ENCODE measurements around the gene TENT4B. TPM values are rescaled to one million over a fixed set of nuclear protein-coding genes. Genes with fewer than 3 reads are reported as not detected.

Gene TENT4B
- total RNA-seq, 1 experiment from 2014 or later = 6.1 TPM

DNA sequence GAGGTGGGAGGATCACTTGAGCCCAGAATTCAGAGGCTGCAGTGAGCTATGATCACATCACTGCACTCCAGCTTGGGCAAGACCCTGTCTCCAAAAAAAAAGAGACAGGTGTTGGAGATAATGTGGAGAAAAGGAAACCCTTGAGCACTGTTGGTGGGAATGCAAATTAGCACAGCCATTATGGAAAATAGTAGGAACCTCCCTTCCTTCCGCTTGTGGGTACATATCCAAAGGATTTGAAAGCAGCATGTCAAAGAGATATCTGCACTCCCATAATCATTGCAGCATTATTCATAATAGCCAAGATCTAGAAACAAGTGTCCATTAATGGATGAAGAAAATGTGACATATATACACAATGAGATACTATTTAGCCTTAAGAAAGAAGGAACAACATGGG, 103.5 kb downstream of the TENT4B start:
- DNase-seq (ENCODE audit: low spot score) = no peak

DNA sequence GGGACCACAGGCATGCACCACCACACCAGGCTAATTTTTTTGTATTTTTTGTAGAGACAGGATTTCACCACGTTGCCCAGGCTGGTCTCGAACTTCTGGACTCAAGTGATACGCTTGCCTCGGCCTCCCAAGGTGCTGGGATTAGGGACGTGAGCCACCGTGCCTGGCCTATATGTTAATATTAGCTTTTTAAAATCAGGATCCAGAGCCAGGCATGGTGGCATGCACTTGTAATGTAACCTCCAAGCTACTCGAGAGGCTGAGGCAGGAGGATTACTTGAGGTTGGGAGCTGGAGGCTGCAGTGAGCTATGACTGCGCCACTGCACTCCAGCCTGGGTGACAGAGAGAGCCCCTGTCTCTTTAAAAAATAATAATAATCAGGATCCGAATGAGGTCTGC, 104.8 kb downstream of the TENT4B start:
- no peak for DNase-seq (ENCODE audit: low spot score)

DNA sequence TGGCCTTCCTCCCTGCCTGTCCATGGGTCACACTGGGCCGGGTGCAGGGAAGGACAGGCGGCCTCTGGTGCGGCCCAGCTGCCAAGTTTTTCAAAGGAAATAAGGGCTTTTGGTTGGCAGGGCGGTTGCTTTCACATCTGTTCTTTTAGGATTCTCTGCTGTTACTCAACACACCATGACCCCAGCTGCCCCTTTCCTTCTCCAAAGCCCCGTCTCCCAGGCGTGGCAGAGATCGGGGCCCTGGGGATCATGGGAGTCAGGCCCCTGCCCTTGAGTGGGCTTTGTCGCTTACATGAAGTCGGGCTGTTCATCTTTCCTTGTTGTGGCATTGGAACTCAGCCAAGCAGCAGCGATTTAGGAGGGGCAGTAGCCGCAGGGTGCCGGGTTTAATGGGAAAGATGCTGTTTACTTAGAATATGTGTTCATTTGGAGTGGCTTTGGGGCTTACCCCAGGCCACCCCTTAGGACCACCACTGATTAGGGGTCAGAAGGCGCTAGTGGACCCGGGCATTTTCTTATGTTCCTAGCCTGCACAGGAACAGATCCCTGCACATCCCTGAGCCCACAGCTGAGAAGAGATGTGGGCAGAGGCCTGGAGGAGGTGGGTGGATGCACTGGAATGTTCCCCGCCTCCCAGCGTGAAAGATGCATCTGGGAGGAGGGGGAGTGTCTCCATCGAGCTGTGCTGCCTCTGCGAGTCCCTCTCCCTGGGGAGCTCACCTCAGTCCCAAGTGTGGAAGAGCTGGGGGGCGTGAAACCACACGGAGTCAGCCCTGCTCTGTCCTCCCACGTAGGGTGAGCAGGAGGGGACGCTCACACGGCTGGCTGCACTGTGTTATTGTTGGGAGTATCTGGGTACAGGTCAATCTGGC, 106.5 kb downstream of the TENT4B start:
- DNase-seq (ENCODE audit: low spot score) = peak; percentile 48

DNA sequence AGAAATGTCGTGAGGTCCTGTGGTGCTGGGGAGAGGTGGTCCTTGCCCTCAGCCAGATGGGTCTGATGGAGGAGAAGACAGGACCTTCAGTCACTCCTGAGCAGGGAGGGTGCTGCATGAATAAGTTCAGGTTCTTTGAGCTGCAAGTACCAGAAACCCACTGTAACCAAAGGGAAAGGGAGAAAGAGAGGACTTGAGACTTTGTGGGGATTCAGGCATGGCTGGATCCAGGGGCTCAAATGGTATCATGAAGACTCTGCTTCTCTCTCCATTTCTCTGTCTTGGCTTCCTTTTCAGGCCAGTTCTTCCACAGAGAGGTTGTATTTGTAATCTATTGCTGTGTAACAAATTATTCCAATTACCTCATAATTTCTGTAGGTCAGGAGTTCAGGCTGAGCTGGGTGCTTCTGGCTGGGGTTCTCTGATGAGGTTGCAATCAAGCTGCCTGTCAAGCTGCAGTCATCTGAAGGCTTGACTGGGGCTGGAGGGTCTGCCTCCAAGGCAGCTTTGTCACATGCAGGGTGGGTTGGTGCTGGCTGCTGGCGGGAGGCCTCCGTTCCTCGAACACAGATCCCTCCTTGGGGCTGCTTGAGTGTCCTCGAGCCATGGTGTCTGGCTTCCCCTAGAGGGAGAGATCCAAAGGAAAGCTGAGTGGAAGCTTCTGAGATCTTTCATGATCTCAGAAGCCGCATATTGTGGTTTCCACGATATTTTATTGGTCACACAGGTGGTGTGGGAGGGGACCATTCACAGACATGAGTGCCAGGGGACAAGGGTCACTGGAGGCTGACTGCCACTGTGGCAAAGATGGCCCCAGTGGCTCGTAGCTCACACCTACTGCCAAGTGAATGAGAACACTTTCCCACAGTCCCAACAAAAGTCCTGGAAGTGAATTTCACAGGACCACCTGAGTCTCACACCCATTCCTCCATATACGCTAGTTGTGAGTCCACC, 107.4 kb downstream of the TENT4B start:
- DNase-seq (ENCODE audit: low spot score) = no peak

DNA sequence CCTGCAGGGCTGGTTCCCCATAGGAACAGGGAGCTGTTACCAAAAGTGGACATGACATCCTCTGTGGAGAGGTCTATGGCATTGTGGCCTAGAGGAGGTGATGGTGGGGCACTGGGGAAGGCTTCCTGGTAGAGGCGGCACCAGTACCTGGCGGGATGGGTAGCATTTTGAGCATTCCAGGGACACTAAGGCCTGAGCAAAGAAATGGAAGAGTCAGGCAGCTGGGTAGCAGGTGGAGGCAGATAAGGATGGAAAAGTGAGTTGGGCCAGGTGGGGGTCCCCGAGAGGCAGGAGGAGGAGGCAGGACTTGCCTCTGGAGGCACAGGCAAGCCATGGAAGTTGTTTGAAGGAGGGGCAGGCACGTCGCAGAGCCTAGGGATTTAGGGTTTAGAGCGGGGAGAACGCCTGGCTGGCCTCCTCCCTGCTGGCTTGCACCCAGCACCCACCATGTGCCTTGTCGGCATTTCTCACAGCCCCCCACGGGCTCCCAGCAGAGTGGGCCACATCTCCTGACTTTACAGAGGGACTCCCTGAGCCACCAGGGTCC, 108.1 kb downstream of the TENT4B start:
- DNase-seq (ENCODE audit: low spot score) = no peak

DNA sequence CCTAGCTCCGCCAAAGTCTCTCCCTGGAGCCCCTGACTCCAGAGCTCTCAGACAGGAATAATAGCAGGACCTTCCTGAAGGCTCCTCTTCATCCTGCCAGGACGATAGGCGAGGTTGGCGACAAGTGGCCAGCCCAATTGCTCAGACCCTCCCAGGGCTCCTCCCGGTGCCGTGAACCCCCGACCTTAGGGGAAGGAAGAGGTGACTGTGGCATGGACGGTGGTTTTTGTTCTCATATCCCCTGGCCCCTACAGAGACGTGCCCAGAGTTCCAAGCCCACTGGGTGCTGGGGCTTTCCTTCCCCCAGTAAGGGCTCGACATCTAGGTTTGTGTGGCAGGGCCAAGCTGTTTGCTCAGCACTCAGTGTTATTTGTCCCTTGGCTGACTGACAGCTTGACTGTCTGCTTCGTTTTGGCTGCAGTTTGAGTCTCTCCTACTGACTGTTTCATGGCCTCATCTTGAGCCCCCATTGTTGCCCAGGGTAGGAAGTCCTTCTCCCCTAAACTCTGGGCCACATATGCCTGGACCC, 108.7 kb downstream of the TENT4B start:
- no peak for DNase-seq (ENCODE audit: low spot score)

DNA sequence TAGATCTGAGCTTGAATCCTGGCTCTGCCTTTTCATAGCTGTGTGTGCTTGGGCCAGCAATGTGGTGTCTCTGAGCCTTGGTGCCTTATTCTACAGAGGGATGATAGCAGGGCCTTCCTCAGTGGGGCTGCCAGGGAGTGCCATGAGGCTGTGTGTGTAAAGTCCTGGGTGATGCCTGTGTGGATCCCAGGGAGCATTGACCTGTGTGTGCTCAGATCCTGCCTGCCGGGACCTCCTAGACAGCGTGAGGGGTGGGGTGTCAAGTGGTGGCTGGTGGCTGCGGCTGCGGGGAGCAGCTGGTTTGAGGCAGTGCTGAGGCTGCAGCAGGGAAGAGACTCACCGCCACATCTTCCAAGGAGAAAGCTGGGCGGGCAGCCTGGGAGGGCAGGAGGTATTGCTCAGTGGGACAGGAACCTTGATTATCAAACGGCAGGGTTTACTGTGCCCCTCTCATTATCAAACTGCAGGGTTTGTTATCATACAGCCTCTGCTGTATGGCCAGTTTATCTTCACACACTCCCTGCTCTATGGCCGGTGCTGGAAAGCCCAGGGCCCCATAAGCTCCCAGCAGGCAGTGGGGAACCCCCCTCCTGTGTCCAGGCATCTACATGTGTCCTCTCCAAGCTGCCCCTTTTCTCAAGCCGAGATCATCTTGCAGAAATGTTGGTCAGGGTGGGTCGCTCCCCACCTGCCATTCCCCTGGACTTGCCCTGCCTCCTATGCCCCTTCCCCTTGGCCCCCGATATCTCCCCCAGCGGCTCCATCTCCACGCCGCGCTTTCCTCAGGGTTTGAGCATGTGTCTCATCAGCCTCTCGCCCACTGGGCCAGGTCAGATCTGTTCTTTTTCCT, 110.2 kb downstream of the TENT4B start:
- no peak for DNase-seq (ENCODE audit: low spot score)

DNA sequence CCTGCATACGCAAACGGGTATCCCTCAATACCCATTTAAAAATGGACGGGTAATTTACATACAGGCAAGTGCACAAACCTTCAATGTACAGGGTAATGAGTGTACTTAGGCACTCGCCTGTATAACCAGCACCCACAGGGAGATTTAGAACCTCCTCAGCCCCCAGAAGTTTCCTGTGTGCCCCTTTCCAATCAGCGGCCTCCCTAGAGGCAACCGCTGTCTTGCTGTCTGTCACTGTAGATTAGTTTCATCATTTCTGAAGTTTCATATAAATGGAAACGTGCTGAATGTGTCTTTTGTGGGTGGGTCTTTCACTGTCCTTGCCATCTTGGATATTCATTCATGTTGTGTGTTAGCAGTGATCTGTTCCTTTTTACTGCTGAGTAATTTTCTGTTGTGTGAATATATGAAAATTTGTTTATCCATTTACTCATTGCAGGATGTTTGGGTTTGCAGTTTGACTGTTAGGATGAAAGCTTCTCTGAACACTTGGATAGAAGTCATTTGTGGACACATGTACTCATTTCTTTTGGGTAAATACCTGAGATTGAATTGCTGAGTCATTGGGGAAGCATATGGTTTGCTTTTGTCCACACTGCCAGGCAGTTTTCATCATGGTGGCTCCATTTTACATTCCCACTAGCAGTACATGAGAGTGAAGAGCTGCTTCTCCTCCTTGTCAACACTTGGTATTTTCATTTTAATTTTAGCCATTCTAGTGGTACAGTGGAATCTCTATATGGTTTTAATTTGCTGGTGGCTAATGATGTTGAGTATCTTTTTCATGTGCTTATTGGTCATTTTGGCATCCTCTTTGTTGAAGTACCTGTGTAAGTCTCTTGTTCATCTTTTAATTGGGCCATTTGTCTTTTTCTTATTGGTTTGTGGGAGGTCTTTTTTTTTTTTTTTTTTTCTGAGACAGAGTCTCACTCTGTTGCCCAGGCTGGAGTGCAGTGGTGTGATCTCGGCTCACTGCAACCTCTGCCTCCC, 111.1 kb downstream of the TENT4B start:
- DNase-seq (ENCODE audit: low spot score) = peak; percentile 43

DNA sequence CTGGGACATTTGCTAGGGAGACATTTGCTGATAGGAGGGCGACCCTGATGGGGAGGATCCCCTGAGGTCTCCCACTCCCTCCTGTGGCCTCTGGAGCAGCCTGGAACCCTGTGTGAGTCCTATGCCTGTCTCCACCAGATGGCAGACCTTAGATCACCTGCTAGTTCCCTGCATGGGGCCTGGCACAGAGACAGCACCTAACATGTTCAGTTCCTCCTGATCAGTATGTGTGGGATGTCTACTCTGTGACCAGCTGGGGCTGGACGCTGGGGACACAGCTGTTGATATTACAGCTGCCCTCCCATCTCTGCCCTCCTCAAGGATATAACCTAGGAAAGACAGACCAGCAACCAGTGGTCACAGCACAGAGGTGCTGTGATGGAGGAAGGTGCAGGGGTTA, 112.2 kb downstream of the TENT4B start:
- DNase-seq (ENCODE audit: low spot score) = peak; percentile 59

DNA sequence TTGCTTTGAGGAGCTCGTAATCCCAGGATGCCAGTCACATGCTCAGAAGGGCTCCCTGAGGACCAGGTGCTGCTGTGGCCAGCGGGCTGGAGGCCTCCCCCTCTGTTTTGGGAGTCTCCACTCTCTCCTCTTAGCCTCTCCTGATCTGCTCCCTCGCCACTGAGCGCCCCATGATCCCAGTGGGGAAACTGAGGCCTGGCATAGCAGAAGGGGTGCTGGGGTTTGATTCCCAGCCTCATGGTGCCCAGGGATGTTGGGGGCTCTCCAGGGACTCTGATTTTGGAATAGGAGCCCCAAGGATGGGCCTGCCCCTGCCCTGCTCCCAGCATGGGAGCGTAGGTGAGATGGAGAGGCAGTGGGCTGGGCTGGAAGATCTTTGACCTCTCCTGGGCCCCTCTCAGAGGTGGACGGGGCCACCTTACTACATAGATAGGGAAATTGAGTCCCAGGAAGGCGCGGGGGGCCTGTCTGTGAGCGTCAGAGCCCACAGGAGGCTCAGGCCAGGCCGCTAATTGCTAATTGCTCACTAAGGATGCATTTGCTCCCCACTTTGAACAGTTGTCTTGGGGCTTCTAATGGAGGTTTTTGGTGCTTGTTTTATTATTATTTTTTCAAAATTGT, 112.7 kb downstream of the TENT4B start:
- no peak for DNase-seq (ENCODE audit: low spot score)

DNA sequence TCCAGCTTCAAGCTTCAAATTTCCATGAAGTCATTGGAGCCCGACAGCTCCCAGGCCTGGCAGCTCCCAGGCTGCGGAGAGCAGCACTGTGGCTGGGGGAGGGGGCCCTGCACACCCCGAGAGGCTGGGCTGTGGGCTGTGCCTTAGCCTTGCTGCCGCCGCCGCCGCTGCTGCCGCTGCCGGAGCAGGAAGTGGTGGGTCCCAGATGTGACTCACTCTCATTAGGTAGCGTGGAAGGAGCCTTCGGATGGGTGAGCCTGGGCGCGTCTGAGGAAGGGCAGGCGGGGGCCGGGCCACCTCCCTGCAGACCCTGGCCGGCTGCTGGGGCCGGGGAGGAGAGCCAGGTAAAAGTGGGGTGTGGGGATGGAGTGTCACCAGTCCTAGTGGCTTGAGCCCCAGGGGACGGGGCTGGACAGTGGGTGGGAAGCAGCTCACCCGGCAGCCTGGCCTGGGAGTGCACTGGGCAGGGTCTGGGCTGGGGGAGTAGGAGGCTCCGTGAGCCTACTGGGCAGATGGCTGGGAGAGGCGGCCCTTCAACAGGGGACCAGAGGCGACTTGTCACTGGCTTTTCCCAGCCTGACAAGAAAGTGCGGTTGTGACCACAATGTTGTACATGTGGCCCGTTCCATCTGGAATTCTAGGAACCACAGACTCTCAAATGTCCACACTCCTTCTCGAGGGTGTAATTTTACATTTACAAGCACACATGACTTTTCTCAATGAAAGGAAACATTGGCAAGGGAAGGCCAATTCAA, 113.4 kb downstream of the TENT4B start, which contains the start of gene ADCY7:
ADCY7 (plus strand) TSS at position 215 of the 755 bp plus-strand sequence. CDS start 21,629 bp downstream, outside the sequence.
- DNase-seq (ENCODE audit: low spot score) = peak; percentile 93

DNA sequence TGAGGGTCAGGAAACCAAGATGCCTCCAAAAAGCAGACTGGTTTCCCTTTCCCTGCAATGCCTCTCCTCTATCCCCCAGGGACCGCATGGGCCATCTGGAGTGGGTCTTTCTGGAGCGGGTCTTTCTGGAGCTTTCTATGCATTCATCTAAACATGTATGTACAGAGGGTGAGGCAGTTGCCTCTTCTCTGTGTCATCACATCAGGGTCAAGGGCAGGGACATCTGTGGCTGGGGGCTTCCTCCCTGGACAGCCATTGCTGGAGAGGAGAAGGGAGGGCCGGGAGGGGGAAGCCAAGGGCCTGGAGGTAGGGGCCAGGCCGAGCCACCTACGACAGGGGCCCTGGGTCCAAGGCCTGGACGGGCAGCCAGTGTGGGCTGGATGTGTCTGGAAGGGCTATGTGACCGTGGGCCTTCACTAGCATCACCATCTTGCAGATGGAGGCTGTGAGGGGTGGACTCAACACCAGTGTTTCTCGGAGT, 114.1 kb downstream of the TENT4B start:
- DNase-seq (ENCODE audit: low spot score) = no peak

DNA sequence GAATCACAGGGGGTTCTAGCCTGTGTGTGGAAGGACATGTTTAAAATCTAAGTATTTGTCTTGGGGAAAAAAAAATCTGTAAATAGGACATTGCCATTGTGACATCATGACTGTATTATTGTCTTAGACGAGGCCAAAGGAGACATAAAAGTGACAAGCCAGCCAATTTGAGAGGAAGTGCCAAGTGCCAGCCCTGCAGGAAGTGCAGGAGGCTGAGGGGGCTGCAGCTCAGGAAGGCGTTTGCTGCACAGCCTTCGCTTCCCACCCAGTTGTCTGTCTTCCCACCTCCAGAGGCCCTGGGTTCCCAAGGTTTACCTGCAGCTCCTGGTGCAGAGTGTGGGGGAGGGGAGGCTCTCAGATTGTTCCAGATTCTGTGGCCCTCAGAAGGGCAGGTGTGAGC, 114.5 kb downstream of the TENT4B start:
- no peak for DNase-seq (ENCODE audit: low spot score)

DNA sequence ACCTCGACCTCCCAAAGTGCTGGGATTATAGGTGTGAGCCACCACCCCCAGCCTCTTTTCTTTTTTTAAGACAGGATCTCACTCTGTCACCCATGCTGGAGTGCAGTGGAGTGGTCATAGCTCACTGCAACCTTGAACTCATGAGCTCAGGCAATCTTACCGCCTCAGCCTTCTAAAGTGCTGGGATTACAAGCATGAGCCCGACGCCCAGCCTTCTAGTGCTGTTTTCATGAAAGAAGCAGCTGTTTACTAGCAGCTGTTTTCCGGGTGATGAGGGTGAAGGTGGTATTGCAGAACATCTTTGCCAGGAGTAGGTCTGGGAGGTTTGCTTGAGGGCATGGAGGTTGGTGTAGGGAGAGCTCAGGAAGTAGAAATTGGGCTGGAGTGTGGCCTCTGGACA, 115.2 kb downstream of the TENT4B start:
- no peak for DNase-seq (ENCODE audit: low spot score)

DNA sequence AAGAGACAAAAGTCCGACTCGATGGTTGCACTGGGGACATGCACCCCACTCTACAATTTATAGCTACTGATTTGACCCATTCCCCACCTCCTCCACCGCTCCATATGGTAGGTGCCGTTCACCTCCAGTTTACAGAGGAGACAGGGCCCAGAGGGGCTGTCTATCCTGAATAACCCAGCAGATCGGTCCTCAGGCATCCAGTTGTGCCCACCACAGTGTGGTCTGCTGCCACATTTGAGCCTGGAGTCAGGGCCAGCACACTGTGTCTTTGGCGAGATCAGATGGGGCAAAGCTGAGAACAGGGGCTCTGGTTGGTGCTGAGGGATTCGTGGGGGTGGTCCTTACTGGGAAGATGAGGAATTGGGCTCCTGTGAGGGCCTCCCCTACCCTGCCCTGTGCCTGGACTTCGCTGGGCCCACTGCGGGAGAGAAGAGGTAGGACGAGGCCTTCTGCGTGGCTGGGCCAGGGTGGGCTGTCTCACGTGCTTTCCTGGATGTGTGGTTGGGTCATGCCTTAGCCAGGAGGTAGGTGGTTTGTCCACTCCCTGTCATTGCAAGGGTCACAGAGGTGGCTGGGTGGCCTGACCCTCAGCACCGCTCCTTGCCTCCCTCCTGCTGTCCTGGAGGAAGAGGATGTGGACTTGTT, 116.1 kb downstream of the TENT4B start:
- no peak for DNase-seq (ENCODE audit: low spot score)

DNA sequence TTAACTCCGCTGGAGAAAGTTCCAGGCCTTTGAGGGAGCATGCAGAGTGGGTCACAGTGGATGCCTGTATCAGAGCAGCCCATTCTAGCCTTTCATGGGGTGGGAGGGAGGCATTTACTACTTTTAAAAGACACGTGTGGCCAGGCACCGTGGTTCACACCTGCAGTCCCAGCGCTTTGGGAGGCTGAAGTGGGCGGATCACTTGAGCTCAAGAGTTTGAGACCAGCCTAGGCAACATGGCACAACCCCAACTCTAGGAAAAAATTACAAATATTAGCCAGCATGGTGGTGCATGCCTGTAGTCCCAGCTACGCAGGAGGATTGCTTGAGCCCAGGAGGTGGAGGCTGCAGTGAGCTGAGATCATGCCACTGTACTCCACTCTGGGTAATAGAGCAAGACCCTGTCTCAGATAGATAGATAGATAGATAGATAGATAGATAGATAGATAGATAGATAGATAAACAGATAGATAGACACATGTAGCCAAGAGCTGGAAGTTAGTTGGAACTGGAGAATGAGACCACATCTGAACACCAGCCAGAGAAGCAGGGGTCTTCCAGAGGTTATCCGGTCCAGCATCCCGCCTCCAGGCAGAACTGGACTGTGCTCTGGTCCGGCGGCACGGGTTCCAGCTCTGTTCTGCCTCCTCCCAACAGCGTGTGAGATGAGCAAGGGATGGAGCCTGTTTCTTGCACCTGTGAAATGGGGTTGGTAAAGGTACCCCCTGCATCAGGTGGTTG, 116.8 kb downstream of the TENT4B start:
- DNase-seq (ENCODE audit: low spot score) = no peak

DNA sequence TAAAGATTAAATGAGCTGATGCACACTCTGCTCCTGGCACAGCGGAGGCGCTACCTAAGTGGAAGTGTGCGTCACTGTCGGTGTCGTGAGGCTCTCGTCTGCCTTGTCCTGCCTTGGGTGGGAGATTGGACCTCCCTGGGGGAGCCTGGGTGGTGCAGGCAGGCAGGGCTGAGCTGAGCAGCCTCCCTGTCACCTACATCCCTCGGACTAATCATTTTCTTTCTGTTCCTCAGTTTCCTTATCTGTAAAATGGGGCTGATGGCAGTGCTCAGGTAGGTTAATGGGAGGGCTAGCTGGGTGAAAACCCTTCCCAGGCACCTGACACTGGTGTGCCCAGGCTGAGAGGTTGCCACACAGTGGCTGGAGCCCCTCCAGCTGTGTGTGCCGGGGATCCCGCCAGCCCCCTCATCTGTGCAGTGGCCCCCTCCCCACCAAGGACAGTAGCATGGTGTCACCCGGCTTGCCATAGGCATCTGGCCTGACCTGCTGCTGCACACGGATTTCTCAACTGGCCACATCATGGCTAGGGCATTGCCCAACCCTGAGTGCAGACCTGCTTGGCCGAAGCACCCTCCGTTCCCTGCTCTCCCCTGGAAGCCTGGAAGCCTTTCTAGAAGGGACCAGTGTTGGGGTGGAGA, 117.5 kb downstream of the TENT4B start:
- DNase-seq (ENCODE audit: low spot score) = no peak
